ENCODE measurements around the gene PCBP3.

GRCh38 chr21:45984584-45985095 is 341.1 kb downstream of the PCBP3 start:
- TF ChIP-seq, protein P1, sequence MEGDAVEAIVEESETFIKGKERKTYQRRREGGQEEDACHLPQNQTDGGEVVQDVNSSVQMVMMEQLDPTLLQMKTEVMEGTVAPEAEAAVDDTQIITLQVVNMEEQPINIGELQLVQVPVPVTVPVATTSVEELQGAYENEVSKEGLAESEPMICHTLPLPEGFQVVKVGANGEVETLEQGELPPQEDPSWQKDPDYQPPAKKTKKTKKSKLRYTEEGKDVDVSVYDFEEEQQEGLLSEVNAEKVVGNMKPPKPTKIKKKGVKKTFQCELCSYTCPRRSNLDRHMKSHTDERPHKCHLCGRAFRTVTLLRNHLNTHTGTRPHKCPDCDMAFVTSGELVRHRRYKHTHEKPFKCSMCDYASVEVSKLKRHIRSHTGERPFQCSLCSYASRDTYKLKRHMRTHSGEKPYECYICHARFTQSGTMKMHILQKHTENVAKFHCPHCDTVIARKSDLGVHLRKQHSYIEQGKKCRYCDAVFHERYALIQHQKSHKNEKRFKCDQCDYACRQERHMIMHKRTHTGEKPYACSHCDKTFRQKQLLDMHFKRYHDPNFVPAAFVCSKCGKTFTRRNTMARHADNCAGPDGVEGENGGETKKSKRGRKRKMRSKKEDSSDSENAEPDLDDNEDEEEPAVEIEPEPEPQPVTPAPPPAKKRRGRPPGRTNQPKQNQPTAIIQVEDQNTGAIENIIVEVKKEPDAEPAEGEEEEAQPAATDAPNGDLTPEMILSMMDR (IDR thresholded peaks at IDR 0.05; ENCODE audit: insufficient read depth, low read length), result no peak
- TF ChIP-seq POLR2AphosphoS5 (IDR thresholded peaks at IDR 0.05; ENCODE audit: low read depth), result no peak
- no peak for TF ChIP-seq REST (IDR thresholded peaks at IDR 0.05; ENCODE audit: insufficient replicate concordance, low read depth)
- TF ChIP-seq GABPA (IDR thresholded peaks at IDR 0.05; ENCODE audit: low read depth), result no peak
- no peak for TF ChIP-seq SPI1 (IDR thresholded peaks at IDR 0.05; ENCODE audit: borderline replicate concordance, low read depth)
